Fibroblast of pulmonary artery (primary cell): ENCODE results near the gene MRPL27.

Experiments
- DNase-seq: peaks from one replicate; pipeline ENCODE4 v3.0.0-alpha.2; 2010; ENCODE audit warnings: low read depth
- H3K4me3 ChIP-seq: replicated peaks from 2 replicates; pipeline ENCODE4 v1.5.1; 2011; ENCODE audit warnings: low read depth, mild to moderate bottlenecking, control low read depth, low read length, moderate library complexity
- TF ChIP-seq, protein P1 (sequence below): IDR thresholded peaks from 2 replicates; pipeline ENCODE4 v1.5.1; 2011; ENCODE audit warnings: mild to moderate bottlenecking, control low read depth, low read length, inconsistent platforms; ENCODE audit errors: missing control alignments

Gene MRPL27

DNA sequence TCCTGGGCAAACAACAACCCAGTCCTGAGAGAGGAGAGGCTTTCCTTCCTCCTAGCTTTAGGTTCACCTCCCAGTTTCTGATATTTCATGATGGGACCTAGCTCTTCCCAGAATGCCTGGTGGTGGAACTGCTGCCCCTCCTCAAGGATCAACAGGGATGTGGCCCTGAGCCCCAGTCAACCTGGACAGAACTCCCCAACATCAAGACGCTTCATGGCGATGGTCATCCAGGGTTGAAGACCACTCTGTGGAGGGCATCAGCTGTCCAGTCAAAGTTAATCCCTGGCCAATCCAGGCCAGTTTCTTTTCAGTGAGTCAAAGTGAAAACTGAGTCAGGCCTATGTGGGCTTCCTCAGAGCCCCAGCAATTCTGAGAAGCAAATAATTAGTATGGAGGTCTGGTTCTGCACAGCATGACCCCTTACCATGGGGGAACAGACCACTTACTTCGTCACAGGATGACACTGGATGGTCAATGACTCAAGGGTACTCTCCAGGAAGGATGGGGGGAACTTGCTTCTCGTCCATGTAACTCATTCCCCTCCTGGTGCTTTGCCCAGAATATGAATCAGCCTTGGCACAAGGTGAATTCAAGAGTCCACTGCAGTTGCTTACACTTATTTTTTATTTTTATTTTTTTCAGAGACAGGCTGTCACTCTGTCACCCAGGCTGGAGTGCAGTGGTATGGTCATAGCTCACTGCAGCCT lies 41.7 kb downstream of the MRPL27 start:
- TF ChIP-seq, protein P1, sequence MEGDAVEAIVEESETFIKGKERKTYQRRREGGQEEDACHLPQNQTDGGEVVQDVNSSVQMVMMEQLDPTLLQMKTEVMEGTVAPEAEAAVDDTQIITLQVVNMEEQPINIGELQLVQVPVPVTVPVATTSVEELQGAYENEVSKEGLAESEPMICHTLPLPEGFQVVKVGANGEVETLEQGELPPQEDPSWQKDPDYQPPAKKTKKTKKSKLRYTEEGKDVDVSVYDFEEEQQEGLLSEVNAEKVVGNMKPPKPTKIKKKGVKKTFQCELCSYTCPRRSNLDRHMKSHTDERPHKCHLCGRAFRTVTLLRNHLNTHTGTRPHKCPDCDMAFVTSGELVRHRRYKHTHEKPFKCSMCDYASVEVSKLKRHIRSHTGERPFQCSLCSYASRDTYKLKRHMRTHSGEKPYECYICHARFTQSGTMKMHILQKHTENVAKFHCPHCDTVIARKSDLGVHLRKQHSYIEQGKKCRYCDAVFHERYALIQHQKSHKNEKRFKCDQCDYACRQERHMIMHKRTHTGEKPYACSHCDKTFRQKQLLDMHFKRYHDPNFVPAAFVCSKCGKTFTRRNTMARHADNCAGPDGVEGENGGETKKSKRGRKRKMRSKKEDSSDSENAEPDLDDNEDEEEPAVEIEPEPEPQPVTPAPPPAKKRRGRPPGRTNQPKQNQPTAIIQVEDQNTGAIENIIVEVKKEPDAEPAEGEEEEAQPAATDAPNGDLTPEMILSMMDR: no peak
- no peak overlapping the region for H3K4me3 ChIP-seq
- peak; percentile 81 for DNase-seq

DNA sequence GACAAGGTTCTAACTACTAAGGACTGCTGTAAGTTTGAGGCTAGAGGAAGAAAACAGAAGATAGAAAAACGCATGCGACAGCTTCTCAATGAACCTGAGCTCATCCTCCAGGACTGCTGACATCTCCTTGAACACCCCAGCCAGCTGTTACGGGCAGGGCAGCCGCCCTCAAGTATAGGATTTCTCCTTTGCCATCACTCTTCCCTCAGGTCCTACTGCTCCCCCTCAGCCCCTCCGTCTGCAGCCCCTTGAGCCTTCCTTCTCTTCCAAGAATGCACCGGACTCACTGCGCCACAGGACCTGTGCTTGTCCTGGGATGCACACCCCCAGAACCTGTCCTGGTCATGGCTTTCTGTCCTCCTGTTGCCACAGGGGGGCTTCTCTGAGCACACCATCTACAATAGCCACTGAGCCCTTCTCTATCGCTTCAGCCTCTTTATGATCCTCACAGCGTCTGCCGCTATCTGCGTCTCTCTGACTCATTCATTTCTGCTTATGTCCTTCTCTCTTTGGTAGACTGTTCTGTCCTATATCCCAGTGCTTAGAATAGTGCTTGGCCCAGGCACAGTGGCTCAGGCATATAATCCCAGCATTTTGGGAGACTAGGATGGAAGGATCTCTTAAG lies 42.7 kb downstream of the MRPL27 start:
- no peak overlapping the region for H3K4me3 ChIP-seq
- DNase-seq: no peak
- TF ChIP-seq, protein P1: no peak

DNA sequence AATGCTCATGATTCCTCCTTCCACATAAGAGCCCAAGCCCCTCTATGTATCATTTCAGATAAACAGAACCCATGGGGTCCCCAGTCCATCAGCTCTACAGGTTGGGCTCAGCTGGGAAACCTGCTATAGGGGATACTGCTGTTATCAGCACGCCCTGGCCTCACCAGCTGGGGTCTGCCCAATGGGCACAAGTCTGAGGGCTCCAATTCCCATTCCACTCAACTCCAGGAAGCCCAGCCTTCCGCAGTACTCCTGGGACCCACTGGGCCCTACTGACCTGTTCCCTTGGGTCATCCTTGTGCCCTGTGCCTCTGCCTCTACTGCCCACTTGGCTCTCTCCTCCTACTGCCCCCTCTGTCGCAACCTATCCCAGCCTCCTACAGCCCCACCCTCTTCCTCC lies 43.3 kb downstream of the MRPL27 start:
- TF ChIP-seq, protein P1: no peak
- H3K4me3 ChIP-seq: no peak overlapping the region
- no peak for DNase-seq

DNA sequence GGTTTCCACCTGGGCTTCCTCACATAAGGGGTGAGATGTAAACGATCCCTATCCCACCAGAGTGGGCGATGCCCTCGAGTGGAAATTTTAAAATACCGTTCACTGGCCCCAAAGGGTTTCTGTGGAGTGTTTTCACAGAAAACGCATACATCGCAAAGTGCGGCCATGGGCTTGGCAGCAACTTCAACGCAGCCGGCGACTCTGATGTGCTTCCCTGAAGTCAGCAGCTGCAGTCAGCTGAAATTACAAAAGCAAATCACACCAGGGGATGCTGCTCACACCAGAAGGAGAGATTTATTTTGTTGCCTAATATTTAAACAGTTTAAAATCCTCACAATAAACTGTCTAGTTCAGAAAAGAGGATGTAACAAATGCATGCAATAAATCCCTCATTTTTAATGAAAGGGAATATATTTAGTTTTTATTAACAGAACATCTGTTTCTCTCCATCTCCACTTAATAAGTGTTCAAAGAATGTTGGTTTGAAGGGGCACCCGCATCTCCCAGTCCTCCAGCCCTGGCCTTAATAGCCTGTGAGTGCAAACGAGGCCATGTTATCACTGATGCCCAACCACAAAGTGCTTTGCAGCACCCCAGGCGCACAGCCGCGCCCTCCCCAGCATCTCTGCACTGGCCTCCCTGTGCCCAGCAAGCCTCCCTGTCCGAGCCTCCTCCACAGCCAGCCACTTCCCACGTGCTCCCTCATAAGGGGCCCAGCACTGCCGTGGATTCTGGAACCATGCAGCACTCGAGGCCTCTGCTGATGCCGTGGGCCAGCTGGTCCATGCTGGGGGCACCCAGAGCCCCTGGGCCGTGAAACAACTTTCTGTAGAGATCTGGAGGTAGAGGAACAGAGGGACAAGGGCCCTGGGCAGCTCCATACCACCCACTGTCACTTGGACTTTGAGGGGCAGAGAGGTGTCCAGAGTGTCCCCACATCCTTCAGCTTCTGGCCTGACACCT lies 44.3 kb downstream of the MRPL27 start:
- TF ChIP-seq, protein P1: no peak
- H3K4me3 ChIP-seq: no peak overlapping the region
- DNase-seq: no peak

DNA sequence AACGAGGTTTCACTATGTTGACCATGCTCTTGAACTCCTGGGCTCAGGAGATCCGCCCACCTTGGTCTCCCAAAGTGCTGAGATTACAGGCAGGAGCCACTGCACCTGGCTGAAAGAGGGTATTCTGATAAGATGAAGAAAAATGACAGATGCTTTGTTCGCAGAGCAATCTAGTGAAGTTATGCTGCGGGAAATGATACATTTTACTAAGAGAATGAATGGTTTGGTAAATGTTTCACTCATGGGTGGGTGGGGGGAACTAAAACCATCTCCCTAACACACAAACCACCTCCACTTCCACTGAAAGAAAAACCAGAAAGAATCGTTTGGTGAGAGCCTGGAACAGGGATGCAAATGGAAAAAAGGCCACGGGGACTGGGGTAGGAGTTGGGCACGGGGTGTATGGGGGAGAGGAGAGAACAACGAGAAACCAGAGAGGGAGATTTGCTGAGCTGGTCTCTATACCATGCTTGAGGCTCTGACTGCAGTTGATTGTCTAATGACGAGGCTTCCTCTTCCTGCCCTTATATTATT lies 46.1 kb downstream of the MRPL27 start:
- TF ChIP-seq, protein P1: no peak
- no peak overlapping the region for H3K4me3 ChIP-seq
- no peak for DNase-seq

DNA sequence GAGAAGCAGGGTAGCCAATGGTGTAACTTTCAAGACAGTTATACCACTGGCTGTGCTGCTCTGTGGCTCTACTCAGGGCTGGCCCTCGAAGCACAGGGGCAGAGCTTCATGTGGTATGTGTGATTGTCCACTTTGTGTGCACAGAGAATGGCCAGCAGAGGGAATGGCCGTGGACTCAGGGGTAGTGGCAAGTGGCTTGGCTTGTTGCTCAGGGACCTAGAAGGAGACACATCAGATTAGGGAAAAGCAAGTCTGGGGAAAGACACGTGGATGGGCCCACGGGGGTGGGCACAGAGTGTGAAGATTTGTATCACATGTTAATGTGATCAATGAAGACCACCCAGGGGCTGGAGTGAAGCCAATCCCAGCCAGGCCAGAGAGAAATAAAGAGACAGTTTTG lies 47.1 kb downstream of the MRPL27 start:
- DNase-seq: no peak
- no peak overlapping the region for H3K4me3 ChIP-seq
- TF ChIP-seq, protein P1: no peak
